Small intestine (tissue), 7 donors: ENCODE results near the gene ADAMTS7. TPM values are rescaled to one million over a fixed set of nuclear protein-coding genes. Genes with fewer than 3 reads are reported as not detected.
A peak's percentile ranks its signal among the peaks of the same experiment; 100 is the strongest.
"Not testable (repeated sequence)": the region's sequence is repeated elsewhere in the genome, so short reads cannot be mapped to it uniquely, and the experiment has no call there.

Experiments used
- DNase-seq, 2 donors: peaks; one replicate each; pipeline versions ENCODE4 v3.0.0 to v3.0.0-alpha.2; 2013
- FAIRE-seq: peaks from 2 replicates; lab custom pipeline; 2012; peaks lifted over from hg19 to GRCh38; lab: Jason Lieb, UNC
- H3K27ac ChIP-seq, 3 donors: one replicate each; pipeline ENCODE4 v1.5.1; 2013; ENCODE audit warnings: low read length in 2 of 3, mild to moderate bottlenecking in 2 of 3, control low read depth in 1 of 3, inconsistent platforms in 1 of 3, low read depth in 1 of 3, moderate library complexity in 1 of 3
- H3K27me3 ChIP-seq, 3 donors: one replicate each; pipeline ENCODE4 v1.6.1; 2013; ENCODE audit warnings: low read length in 3 of 3, inconsistent platforms in 1 of 3; ENCODE audit not compliant: control insufficient read depth in 3 of 3, insufficient read depth in 3 of 3
- H3K36me3 ChIP-seq, 3 donors: one replicate each; pipeline ENCODE4 v1.6.1; 2013; ENCODE audit warnings: low read length in 3 of 3, inconsistent platforms in 1 of 3, low read depth in 1 of 3, mild to moderate bottlenecking in 1 of 3, moderate library complexity in 1 of 3; ENCODE audit not compliant: control insufficient read depth in 3 of 3, insufficient read depth in 2 of 3
- H3K4me1 ChIP-seq, 3 donors: one replicate each; pipeline ENCODE4 v1.6.1; 2013; ENCODE audit warnings: low read length in 2 of 3, inconsistent platforms in 1 of 3, low read depth in 1 of 3, mild to moderate bottlenecking in 1 of 3, moderate library complexity in 1 of 3; ENCODE audit not compliant: control insufficient read depth in 3 of 3, insufficient read depth in 2 of 3
- H3K4me3 ChIP-seq, 3 donors: one replicate each; pipeline ENCODE4 v1.5.1; 2013; ENCODE audit warnings: low read length in 3 of 3, control low read depth in 1 of 3, inconsistent platforms in 1 of 3, low read depth in 1 of 3, mild to moderate bottlenecking in 1 of 3, moderate library complexity in 1 of 3
- H3K9me3 ChIP-seq, 2 donors: one replicate each; pipeline ENCODE4 v1.6.1; 2013; ENCODE audit warnings: low read depth in 1 of 2, low read length in 1 of 2; ENCODE audit not compliant: control insufficient read depth in 2 of 2, insufficient read depth in 1 of 2
- WGBS, 3 donors: extraction: QIAGEN DNeasy Blood & Tissue Kit; methylation state at CpG; one replicate each; pipeline ENCODE4 v1.1.7; 2013; 5-methylcytosine and 5-hydroxymethylcytosine counted together
- polyA plus RNA-seq, 4 donors: library from polyadenylated mRNA; stranded (reverse) in 3 of 4; unstranded in 1 of 4; fragments of 200-250 nt in 3 of 4; fragments of 120-200 nt in 1 of 4; gene quantifications; one replicate each; pipeline versions ENCODE4 v1.2.1 to v1.2.3, GENCODE V29; 2013
- donor health status: healthy with polysubstance abuse.
- donor health status: control.
- donor health status: control.
- donor health status: Bipolar disorder and iron deficiency.
- donor health status: healthy.

ADAMTS7 gene
- polyA plus RNA-seq, 4 donors: 0.27 to 8.8 (median 0.84) TPM; not detected in 1

DNA sequence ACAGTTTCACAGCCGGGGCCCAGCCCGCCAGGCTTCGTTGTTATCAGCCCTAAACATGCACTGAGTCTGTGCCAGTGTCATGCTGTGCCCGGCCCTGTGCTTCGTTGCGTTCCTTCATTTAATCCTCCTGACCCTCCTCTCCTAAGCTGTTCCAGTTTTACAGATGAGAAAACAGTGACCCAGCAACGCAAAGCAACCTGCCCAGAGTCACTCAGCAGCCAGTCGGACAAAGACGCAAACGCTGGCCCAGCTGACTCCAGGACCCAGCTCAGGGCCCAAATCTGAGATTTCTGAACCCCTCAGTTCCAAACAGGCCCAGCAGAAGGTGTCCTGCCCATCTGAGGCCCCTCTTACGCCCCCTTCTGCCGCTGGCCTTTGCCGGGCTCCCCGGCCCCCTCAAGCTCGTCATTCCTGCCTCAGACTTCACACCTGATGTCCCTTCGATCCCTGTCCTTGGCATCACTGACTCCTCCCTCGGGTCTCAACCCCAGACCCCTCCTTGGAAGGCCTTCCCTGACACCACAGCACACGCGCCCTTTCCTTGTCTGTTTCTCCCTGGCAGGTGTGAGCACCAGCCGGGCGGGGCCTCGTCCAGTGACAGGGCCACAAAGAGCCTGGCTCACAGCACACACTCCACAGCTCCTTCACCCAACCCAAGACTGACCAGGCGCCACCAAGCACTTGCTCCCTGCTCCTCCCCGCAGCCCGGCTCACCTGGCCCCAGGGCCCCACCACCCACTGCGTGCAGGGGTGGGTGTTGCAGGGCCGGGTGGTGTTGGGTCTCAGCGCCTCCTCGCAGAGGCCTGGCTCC, 48.1 kb downstream of the ADAMTS7 start:
- no peaks in the 10 kb centered on the region for H3K27me3 ChIP-seq
- no peak overlapping the region for H3K27ac ChIP-seq
- no peaks in the 10 kb centered on the region for H3K36me3 ChIP-seq
- no peaks in the 10 kb centered on the region for H3K9me3 ChIP-seq
- FAIRE-seq (no peak), DNase-seq (no peak)
- H3K4me1 ChIP-seq: no peaks in the 10 kb centered on the region
- 74 to 88% (median 78%) methylated on average over 24 to 29 of the region's 29 CpGs for WGBS, 3 donors
- no peak overlapping the region for H3K4me3 ChIP-seq

DNA sequence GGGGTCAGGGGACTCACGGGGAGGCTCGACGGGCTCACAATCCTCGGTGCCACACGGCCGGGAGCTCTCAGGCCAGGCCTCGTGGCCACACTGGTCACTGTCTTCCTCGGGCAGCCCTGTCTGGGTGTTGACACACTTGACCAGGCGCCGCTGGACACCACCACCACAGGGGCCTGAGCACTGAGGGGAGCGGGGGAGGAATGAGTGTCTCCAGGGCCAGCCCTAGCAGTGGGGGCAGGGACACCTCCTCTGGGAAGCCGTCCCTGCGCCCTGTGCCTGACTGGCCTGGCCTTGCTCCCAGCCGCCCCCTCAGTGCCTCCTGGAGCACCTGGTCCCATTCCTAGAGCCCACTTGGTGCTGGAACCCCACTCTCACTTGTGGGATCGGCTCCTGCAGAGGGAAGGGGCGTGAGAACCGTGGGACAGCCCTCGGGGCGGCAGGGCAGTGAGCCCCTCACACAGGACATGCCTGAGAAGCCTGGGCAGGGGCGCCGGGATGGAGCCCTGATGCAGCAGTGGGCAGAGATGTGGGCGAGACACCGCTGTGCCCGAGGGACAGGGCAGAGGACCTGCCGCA, 48.8 kb downstream of the ADAMTS7 start:
- H3K36me3 ChIP-seq, H3K9me3 ChIP-seq, H3K4me3 ChIP-seq, H3K27ac ChIP-seq, H3K4me1 ChIP-seq, FAIRE-seq, H3K27me3 ChIP-seq, DNase-seq: not testable (repeated sequence)
- 82 to 90% (median 90%) methylated on average over 18 to 25 of the region's 25 CpGs for WGBS, 3 donors

DNA sequence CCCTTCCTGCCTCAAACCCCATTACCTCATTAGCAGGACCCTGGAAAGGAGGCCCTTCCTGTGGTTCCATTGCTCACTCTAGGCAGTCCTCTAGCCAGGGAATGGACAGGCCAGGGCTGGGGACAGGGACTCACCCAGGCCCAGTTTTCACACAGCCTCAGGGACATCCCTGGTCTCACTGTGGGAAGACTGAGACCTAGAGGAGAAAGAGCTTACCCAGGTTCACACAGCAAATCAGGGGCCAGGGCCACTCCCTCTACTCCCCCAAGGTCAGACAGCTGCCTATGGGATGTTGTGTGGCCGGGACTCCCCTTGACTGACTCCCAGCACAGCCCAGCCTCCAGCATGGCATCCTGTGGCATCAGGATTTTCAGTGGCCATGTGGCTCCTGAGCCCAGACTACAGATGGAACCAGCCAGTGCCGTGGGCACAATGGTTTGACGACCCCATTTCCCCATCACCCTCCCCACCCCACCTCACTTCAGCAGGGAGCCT, 49.3 kb downstream of the ADAMTS7 start:
- Histone ChIP-seq H3K4me1 (no peaks in the 10 kb centered on the region), H3K9me3 (no peaks in the 10 kb centered on the region), H3K27ac (peak overlapping the region in 1 of 3 donors; percentile 53), H3K27me3 (no peaks in the 10 kb centered on the region), H3K4me3 (no peak overlapping the region), H3K36me3 (no peaks in the 10 kb centered on the region)
- DNase-seq (no peak), FAIRE-seq (no peak)
- 72 to 83% (median 82%) methylated on average over 3 of the region's 3 CpGs for WGBS, 3 donors

DNA sequence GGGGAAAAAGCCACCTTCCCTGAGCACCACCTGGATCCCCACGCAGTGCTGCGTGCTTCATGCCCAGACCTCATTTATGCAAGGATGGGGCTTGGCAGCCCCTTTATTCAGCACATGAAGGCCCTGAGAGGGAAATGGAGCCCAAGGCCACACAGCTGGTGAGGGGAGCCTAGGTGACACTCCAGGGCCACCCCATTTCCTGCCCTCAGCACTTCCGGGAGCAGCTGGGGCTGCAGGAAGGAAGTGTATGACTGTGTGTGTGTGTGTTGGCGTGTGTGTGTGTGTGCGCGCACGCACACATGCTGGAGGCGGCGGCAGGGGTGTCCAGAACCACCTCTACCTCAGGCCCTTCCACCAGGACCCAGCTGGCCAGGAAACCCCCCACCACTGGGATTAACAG, 49.8 kb downstream of the ADAMTS7 start:
- 59 to 81% (median 76%) methylated on average over 8 to 9 of the region's 9 CpGs for WGBS, 3 donors
- H3K9me3 ChIP-seq, H3K4me1 ChIP-seq, H3K36me3 ChIP-seq, FAIRE-seq, H3K4me3 ChIP-seq, H3K27me3 ChIP-seq: not testable (repeated sequence)
- DNase-seq: peak; percentile 24 to 55
- peak overlapping the region in 1 of 3 donors; percentile 53 for H3K27ac ChIP-seq

DNA sequence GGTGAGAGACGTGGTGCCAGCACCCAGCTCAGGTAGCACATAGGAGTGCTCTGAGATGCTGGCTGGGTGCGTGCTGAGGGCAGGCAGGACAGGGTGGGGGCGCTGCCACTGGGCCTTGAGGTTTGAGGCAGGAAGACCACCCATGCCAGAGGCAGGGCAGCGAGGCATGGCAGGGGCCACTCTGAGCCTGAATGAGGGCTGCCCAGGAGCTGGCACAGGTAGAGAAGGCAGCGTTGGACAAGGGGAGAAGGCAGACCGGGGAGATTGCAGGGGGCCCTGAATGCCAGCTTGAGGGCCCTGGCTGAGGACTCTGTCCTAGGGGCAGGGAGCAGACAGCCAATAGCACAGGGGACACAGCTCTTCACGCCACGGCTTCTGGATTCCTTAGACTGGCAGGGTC, 50.2 kb downstream of the ADAMTS7 start:
- Histone ChIP-seq H3K4me3 (no peak overlapping the region), H3K9me3 (no peaks in the 10 kb centered on the region), H3K4me1 (no peaks in the 10 kb centered on the region), H3K36me3 (no peaks in the 10 kb centered on the region), H3K27ac (peak overlapping the region in 1 of 3 donors; percentile 53), H3K27me3 (no peaks in the 10 kb centered on the region)
- FAIRE-seq (no peak), DNase-seq (no peak)
- WGBS, 3 donors: 75 to 84% (median 83%) methylated on average over 7 of the region's 8 CpGs

DNA sequence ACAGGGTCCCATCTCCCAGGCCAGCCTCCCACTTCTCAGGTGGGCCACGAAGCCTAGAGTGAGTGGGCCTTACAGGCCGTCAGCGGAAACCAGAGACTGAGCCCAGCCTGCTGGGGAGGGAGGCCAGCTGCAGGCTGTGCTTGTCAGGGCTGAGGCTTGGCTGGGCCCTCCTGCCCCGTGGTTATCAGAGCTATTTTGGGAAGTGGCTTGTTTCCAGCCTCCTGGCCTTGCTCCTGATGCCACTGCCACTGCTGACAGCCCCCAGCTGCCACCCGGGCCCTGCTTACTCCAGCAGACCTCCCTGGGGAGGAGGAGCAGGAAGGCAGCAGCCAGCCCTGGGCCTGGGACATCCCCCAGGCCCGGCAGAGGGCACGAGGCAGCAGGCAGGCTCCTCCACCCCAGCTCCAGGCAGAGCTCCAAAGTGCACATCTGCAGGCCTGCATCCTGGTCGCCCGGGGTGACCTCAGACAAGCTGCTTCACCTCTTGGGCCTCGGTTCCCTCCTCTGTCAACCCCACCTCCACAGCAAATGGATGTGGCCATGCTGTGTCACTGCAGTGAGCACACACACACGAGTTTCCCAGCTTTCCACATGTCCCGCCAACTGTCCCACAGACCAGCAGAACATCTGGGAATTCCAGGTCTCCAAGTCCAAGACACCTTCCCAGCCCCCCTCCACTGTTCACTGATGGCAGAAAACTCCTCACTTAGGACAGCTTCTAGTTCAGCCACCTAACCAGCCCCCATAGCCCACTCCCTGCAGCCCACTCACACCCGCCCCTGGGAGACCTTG, 51.0 kb downstream of the ADAMTS7 start:
- not testable (repeated sequence) for H3K27me3 ChIP-seq, H3K4me3 ChIP-seq, H3K27ac ChIP-seq, H3K9me3 ChIP-seq, H3K36me3 ChIP-seq, FAIRE-seq, DNase-seq, H3K4me1 ChIP-seq
- WGBS, 3 donors: 45 to 63% (median 59%) methylated on average over 7 to 11 of the region's 13 CpGs

DNA sequence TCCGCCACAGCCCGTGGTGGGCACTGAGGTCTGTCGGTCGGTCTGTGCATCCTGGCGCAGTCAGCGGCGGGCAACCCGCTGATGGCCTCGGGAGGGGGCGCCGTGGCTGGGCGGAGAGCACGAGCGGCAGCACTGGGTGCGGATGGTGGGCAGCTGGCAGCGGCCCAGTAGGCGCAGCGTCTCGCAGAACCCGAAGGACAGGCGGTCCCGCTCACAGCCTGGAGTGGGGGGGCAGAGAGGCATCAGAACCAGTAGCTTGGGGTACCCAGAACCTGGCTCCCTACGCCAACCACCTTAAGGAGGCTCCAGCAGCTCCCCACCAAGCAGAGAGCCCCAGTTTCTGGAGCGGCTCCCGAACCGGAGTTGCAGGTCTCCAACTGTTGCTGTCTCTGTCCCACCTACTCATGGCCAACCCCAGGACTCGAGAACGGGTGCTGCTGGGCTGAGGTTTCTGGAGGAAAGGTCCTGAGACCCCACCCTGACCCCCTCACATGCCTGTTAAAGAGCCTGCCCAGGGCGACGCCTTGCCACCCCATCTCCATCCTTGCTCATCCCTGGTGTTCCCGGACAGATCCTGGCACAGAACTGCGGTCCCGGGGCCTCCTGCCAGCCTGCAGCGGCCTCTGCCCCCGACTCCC, 51.8 kb downstream of the ADAMTS7 start:
- H3K27me3 ChIP-seq, H3K4me1 ChIP-seq, H3K36me3 ChIP-seq, DNase-seq, H3K4me3 ChIP-seq, FAIRE-seq, H3K27ac ChIP-seq, H3K9me3 ChIP-seq: not testable (repeated sequence)
- 83 to 87% (median 85%) methylated on average over 26 to 35 of the region's 35 CpGs for WGBS, 3 donors
